Rectal smooth muscle tissue (tissue), 1 donor: Measurements from ENCODE around the gene MAP1A.

Experiments used
- H3K27ac ChIP-seq: one replicate; pipeline ENCODE4 v1.7.0; 2013; ENCODE audit warnings: low read depth, low read length, inconsistent platforms
- H3K27me3 ChIP-seq: one replicate; pipeline ENCODE4 v1.7.0; 2013; ENCODE audit warnings: low read length; ENCODE audit not compliant: control insufficient read depth, insufficient read depth
- H3K36me3 ChIP-seq: one replicate; pipeline ENCODE4 v1.7.0; 2013; ENCODE audit warnings: low read length; ENCODE audit not compliant: control insufficient read depth, insufficient read depth
- H3K4me1 ChIP-seq: one replicate; pipeline ENCODE4 v1.7.0; 2013; ENCODE audit warnings: low read length; ENCODE audit not compliant: control insufficient read depth, insufficient read depth
- H3K4me3 ChIP-seq: one replicate; pipeline ENCODE4 v1.7.0; 2013; ENCODE audit warnings: low read length
- H3K9ac ChIP-seq: one replicate; pipeline ENCODE4 v1.7.0; 2013; ENCODE audit warnings: low read length

MAP1A gene

DNA sequence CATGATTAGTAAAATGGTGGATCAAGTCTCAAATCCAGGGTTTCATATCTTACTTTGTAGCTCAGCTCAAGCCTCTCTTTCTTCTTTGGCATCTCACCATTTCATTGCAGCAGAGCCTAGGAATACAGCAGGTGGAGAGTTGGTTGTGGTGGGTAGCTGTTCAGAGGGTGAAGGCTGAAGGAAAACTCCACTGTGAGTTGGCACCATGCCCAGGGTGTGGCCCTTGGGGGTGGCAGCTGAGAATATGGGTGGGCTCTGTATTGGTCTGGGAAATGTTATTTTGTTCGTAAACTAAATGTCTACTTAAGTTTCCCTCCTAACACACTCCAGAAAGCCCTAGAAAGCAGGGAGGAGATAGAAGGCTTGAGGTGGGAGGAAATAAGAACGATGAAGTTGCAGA is 1.7 kb upstream of the MAP1A start:
- peak overlapping the region; percentile 82 for H3K27ac ChIP-seq
- H3K36me3 ChIP-seq, result no peaks in the 10 kb centered on the region
- H3K27me3 ChIP-seq, result no peaks in the 10 kb centered on the region
- H3K9ac ChIP-seq, result no peak overlapping the region
- peak overlapping the region; percentile 23 for H3K4me3 ChIP-seq
- H3K4me1 ChIP-seq, result peaks cover 18% of the 10 kb centered on the region

DNA sequence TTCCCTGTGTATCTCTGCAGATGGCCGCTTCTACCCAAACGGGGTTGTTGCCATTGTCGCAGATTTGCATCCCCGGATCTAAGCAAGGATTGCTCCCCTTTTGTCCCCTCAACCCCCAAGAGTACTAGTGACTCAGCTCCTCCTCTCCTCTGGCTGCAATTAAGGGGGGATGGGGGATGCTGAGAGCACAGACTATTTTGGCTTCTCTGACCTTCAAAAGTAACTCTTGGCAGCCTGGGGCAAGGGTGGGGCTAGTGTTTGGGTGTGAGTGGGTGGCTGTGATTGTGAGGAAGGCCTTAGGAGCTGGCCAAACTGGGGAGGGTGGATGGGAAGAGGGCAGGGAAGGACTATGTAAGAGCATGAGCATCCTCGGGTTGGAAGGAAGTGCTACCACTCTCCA is 1.2 kb upstream of the MAP1A start:
- Histone ChIP-seq H3K9ac (no peak overlapping the region), H3K4me3 (peak overlapping the region; percentile 23), H3K27ac (peak overlapping the region; percentile 82), H3K4me1 (peaks cover 18% of the 10 kb centered on the region), H3K36me3 (no peaks in the 10 kb centered on the region), H3K27me3 (no peaks in the 10 kb centered on the region)

DNA sequence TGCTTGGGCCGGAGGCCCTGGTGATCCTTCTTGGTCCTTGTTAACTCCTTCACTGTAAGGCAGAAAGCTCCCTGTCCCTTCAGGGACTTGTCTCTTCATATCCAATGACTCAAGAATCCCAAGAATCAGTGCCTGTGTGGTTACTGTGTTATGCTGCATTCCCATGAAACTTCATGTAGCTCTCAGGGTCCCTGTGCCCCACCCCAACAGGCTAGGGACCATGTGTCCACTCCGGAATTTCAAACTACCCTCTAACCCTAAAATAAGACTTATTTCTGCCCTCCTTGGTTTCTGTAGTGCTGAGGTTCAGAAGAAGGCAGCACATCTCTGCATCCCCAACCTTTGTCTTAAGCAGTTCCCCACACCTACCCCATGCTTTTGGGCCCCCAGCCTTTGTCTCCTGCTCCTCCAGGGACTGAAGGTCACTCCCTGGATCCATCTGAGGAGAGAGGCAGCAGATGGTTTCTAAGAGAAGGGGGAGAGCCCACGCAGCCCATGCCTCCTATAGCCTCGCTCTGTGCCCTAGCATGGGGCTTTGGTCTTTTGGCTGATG is 531 bp upstream of the MAP1A start:
- Histone ChIP-seq H3K36me3 (peaks cover 3% of the 10 kb centered on the region), H3K27ac (peak overlapping the region; percentile 82), H3K9ac (peak overlapping the region; percentile 13), H3K27me3 (no peaks in the 10 kb centered on the region), H3K4me1 (peaks cover 18% of the 10 kb centered on the region), H3K4me3 (peak overlapping the region; percentile 54)

DNA sequence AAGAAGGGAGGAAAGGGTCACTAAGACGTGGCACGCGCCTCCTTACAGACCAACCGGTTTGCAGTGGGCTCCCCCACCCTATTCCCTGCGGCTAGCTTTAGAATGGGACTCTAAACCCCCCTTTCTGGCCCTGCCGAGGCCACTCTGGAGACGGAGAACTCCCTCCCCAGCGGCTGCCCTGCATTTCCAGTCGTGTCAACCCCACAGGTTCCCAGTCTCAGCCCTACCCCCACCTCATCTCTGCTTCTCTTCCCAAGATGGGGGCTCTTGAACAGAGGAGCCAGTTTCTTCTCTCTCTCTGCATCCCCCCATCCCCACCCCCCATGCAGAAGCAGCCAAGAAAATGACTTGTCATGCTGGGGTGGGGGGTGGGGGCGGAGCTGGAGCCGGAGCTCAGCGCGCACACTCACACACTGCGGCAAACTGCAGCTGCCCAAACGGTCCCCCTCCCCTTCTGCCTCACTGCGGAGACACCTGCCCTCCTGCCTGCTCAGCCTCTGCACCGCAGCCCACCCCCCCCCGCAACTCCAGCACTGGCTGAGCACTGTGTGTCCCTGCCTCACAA is 871 bp downstream of the MAP1A start:
- H3K4me3 ChIP-seq, result peak overlapping the region; percentile 81
- H3K27ac ChIP-seq, result peak overlapping the region; percentile 82
- H3K36me3 ChIP-seq, result peaks cover 11% of the 10 kb centered on the region
- no peaks in the 10 kb centered on the region for H3K27me3 ChIP-seq
- no peak overlapping the region for H3K9ac ChIP-seq
- peaks cover 18% of the 10 kb centered on the region for H3K4me1 ChIP-seq

DNA sequence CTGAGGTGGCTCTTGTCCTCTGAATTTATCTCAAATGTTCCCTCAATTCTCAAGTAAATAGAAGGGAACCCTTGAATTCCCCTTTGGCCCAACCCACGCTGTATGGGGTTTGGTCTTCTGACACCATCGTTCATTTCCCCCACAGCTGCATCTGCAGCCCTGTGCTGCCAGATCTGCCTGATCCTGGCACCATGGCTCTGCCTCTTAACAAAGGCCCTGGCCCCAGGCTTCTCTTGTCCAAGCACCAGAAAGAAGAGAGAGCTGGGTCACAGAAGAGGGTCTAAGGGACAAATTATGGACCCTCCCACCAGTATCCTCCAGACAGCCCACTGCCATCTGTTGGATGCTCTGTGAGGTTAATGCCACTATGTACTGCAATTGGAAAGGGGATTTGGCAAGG is 1.8 kb downstream of the MAP1A start:
- peaks cover 18% of the 10 kb centered on the region for H3K4me1 ChIP-seq
- H3K36me3 ChIP-seq, result peaks cover 13% of the 10 kb centered on the region
- H3K4me3 ChIP-seq, result no peak overlapping the region
- H3K9ac ChIP-seq, result no peak overlapping the region
- H3K27ac ChIP-seq, result peak overlapping the region; percentile 82
- no peaks in the 10 kb centered on the region for H3K27me3 ChIP-seq

GRCh38 chr15:43520138-43520537 is 2.7 kb downstream of the MAP1A start:
- Histone ChIP-seq H3K27ac (no peak overlapping the region), H3K27me3 (no peaks in the 10 kb centered on the region), H3K9ac (no peak overlapping the region), H3K4me3 (no peak overlapping the region), H3K36me3 (peaks cover 13% of the 10 kb centered on the region), H3K4me1 (peaks cover 18% of the 10 kb centered on the region)

- H3K9ac ChIP-seq, result no peak overlapping the region
- no peak overlapping the region for H3K27ac ChIP-seq
- peaks cover 8% of the 10 kb centered on the region for H3K4me1 ChIP-seq
- H3K36me3 ChIP-seq, result peaks cover 13% of the 10 kb centered on the region
- no peaks in the 10 kb centered on the region for H3K27me3 ChIP-seq
- H3K4me3 ChIP-seq, result no peak overlapping the region
Observed at GRCh38 chr15:43521419-43521818, 4.0 kb downstream of the MAP1A start.

DNA sequence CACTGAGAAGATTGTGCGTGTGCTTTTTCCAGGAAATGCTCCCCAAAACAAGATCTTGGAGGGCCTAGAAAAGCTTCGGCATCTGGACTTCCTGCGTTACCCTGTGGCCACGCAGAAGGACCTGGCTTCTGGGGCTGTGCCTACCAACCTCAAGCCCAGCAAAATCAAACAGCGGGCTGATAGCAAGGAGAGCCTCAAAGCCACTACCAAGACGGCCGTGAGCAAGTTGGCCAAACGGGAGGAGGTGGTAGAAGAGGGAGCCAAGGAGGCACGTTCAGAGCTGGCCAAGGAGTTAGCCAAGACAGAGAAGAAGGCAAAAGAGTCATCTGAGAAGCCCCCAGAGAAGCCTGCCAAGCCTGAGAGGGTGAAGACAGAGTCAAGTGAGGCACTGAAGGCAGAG is 4.8 kb downstream of the MAP1A start:
- Histone ChIP-seq H3K27ac (no peak overlapping the region), H3K27me3 (no peaks in the 10 kb centered on the region), H3K36me3 (peaks cover 13% of the 10 kb centered on the region), H3K4me3 (no peak overlapping the region), H3K9ac (no peak overlapping the region), H3K4me1 (no peaks in the 10 kb centered on the region)

DNA sequence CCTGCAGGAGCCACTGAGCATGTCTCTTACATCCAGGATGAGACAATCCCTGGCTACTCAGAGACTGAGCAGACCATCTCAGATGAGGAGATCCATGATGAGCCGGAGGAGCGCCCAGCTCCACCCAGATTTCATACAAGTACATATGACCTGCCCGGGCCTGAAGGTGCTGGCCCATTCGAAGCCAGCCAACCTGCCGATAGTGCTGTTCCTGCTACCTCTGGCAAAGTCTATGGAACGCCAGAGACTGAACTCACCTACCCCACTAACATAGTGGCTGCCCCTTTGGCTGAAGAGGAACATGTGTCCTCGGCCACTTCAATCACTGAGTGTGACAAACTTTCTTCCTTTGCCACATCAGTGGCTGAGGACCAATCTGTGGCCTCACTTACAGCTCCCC is 6.2 kb downstream of the MAP1A start:
- H3K4me3 ChIP-seq, result no peak overlapping the region
- no peaks in the 10 kb centered on the region for H3K27me3 ChIP-seq
- H3K9ac ChIP-seq, result no peak overlapping the region
- H3K36me3 ChIP-seq, result peaks cover 13% of the 10 kb centered on the region
- no peaks in the 10 kb centered on the region for H3K4me1 ChIP-seq
- H3K27ac ChIP-seq, result no peak overlapping the region

- Histone ChIP-seq H3K36me3 (peaks cover 13% of the 10 kb centered on the region), H3K9ac (no peak overlapping the region), H3K4me3 (no peak overlapping the region), H3K4me1 (no peaks in the 10 kb centered on the region), H3K27ac (no peak overlapping the region), H3K27me3 (no peaks in the 10 kb centered on the region)
Observed at GRCh38 chr15:43524254-43524845, 6.9 kb downstream of the MAP1A start.

GRCh38 chr15:43525131-43525530 is 7.7 kb downstream of the MAP1A start:
- H3K4me1 ChIP-seq, result no peaks in the 10 kb centered on the region
- no peaks in the 10 kb centered on the region for H3K27me3 ChIP-seq
- no peak overlapping the region for H3K27ac ChIP-seq
- peaks cover 13% of the 10 kb centered on the region for H3K36me3 ChIP-seq
- no peak overlapping the region for H3K4me3 ChIP-seq
- no peak overlapping the region for H3K9ac ChIP-seq

GRCh38 chr15:43526261-43526930 is 9.0 kb downstream of the MAP1A start:
- Histone ChIP-seq H3K27ac (no peak overlapping the region), H3K4me3 (no peak overlapping the region), H3K4me1 (no peaks in the 10 kb centered on the region), H3K9ac (no peak overlapping the region), H3K36me3 (peaks cover 13% of the 10 kb centered on the region), H3K27me3 (no peaks in the 10 kb centered on the region)
